ENCODE data around the gene DLG5. TPM values are rescaled to one million over a fixed set of nuclear protein-coding genes. Genes with fewer than 3 reads are reported as not detected.

DLG5 gene
- total RNA-seq, 4 donors from 2014 or later = 117 to 196 (median 147) TPM

Other genes with a start within 250 kb of the DLG5 start
- gene POLR3A, start 102.8 kb upstream of the DLG5 start, total RNA-seq = 10 to 100 TPM in 3 of 4 donors, 1 to 10 TPM in 1; 9.7 to 18.3 (median 12.8) TPM
- 1,000 to 10,000 TPM; 1,912 to 3,227 (median 3,162) TPM for gene RPS24, start 107.1 kb upstream of the DLG5 start, total RNA-seq

Measured in suprapubic skin (tissue), 4 donors.